Kidney epithelial cell (primary cell): ENCODE results near the gene ELF4. TPM values are rescaled to one million over a fixed set of nuclear protein-coding genes. Genes with fewer than 3 reads are reported as not detected.

Experiments used
- DNase-seq: peaks from one replicate; pipeline ENCODE4 v3.0.0-alpha.2; 2010; ENCODE audit warnings: low read depth
- H3K27me3 ChIP-seq: 2 replicates; pipeline ENCODE4 v1.6.0; 2011; ENCODE audit warnings: low read length; ENCODE audit not compliant: control insufficient read depth, insufficient read depth
- H3K36me3 ChIP-seq: 2 replicates; pipeline ENCODE4 v1.5.1; 2011; ENCODE audit warnings: low read length; ENCODE audit not compliant: control insufficient read depth, insufficient read depth
- H3K4me3 ChIP-seq: 2 replicates; pipeline ENCODE4 v1.5.1; 2011; ENCODE audit warnings: low read depth, mild to moderate bottlenecking, control low read depth, low read length
- CTCF ChIP-seq: IDR thresholded peaks from 2 replicates; pipeline ENCODE4 v1.5.1; 2011; ENCODE audit warnings: mild to moderate bottlenecking, moderate library complexity, low read length, control low read depth, inconsistent platforms; ENCODE audit not compliant: insufficient read depth, poor library complexity, severe bottlenecking
- total RNA-seq: library from RNA; depleted of rRNA; stranded (reverse); fragments of >200 nt; gene quantifications from 2 replicates; pipeline ENCODE4 v1.2.3, GENCODE V29; 2015

Gene ELF4
- total RNA-seq, 1 donor from 2014 or later = 26.9 TPM

- no peaks in the 10 kb centered on the region for H3K27me3 ChIP-seq
- H3K36me3 ChIP-seq = no peaks in the 10 kb centered on the region
- no peak for DNase-seq
- no peak overlapping the region for H3K4me3 ChIP-seq
- TF ChIP-seq CTCF = no peak
These were observed 6.7 kb downstream of the ELF4 start for GRCh38 chrX:130103605-130104004.

- DNase-seq = no peak
- Histone ChIP-seq H3K4me3 (no peak overlapping the region), H3K27me3 (no peaks in the 10 kb centered on the region), H3K36me3 (no peaks in the 10 kb centered on the region)
- no peak for TF ChIP-seq CTCF
These were observed 10.1 kb downstream of the ELF4 start for GRCh38 chrX:130100180-130100579.

GRCh38 chrX:130098210-130098552 is 12.1 kb downstream of the ELF4 start:
- no peak for TF ChIP-seq CTCF
- DNase-seq = no peak
- H3K4me3 ChIP-seq = no peak overlapping the region
- no peaks in the 10 kb centered on the region for H3K36me3 ChIP-seq
- H3K27me3 ChIP-seq = no peaks in the 10 kb centered on the region

GRCh38 chrX:130097507-130098209 is 12.6 kb downstream of the ELF4 start:
- DNase-seq = no peak
- H3K4me3 ChIP-seq = no peak overlapping the region
- TF ChIP-seq CTCF = no peak
- no peaks in the 10 kb centered on the region for H3K27me3 ChIP-seq
- no peaks in the 10 kb centered on the region for H3K36me3 ChIP-seq

- no peak for TF ChIP-seq CTCF
- H3K27me3 ChIP-seq = no peaks in the 10 kb centered on the region
- no peaks in the 10 kb centered on the region for H3K36me3 ChIP-seq
- no peak for DNase-seq
- no peak overlapping the region for H3K4me3 ChIP-seq
These were observed 14.9 kb downstream of the ELF4 start for GRCh38 chrX:130095249-130096030.
